Spleen (tissue), 11 donors: ENCODE data around the gene PARVG. TPM values are rescaled to one million over a fixed set of nuclear protein-coding genes. Genes with fewer than 3 reads are reported as not detected.

Experiments
- DNase-seq: peaks from one replicate; pipeline ENCODE4 v3.0.0-alpha.2; 2020
- H3K27ac ChIP-seq, 8 donors: fragments of 200-600 bp; sonication (generic) in 7 of 8; 1 replicate in 4 of 8; 2 replicates in 4 of 8; pipeline versions ENCODE4 v1.5.0 to v1.8.0; 2016 to 2021; ENCODE audit warnings: inconsistent platforms in 4 of 8, mild to moderate bottlenecking in 4 of 8, moderate library complexity in 1 of 8
- H3K27me3 ChIP-seq, 7 donors: fragments of 200-600 bp; sonication (generic) in 6 of 7; replicated peaks in 1 of 7; 1 replicate in 4 of 7; 2 replicates in 3 of 7; pipeline versions ENCODE4 v1.5.0 to v1.8.0; 2016 to 2021; ENCODE audit warnings: inconsistent platforms in 3 of 7, mild to moderate bottlenecking in 1 of 7
- H3K36me3 ChIP-seq, 6 donors: fragments of 200-600 bp; sonication (generic) in 5 of 6; 1 replicate in 4 of 6; 2 replicates in 2 of 6; pipeline versions ENCODE4 v1.5.0 to v1.8.0; 2016 to 2021; ENCODE audit warnings: inconsistent platforms in 2 of 6
- H3K4me1 ChIP-seq, 6 donors: fragments of 200-600 bp; sonication (generic) in 5 of 6; 1 replicate in 3 of 6; 2 replicates in 3 of 6; pipeline versions ENCODE4 v1.5.0 to v1.8.0; 2016 to 2021; ENCODE audit warnings: inconsistent platforms in 3 of 6
- H3K4me3 ChIP-seq, 8 donors: fragments of 200-600 bp; sonication (generic) in 7 of 8; 1 replicate in 4 of 8; 2 replicates in 4 of 8; pipeline versions ENCODE4 v1.5.0 to v1.8.0; 2016 to 2021; ENCODE audit warnings: inconsistent platforms in 4 of 8, mild to moderate bottlenecking in 4 of 8, moderate library complexity in 2 of 8
- H3K9me3 ChIP-seq, 8 donors: fragments of 200-600 bp; sonication (generic) in 7 of 8; 1 replicate in 4 of 8; 2 replicates in 4 of 8; pipeline versions ENCODE4 v1.5.0 to v1.8.0; 2016 to 2021; ENCODE audit warnings: inconsistent platforms in 4 of 8
- CTCF ChIP-seq, 11 experiments: fragments of 200-600 bp in 7 of 11; fragments of 450-650 bp in 4 of 11; sonication (generic) in 4 of 11; IDR thresholded peaks in 8 of 11; conservative IDR thresholded peaks in 3 of 11; 1 replicate in 7 of 11; 2 replicates in 4 of 11; pipeline versions ENCODE4 v1.4.0 to v1.8.0; 2016 to 2021; ENCODE audit warnings: antibody characterized with exemption in 11 of 11, inconsistent platforms in 4 of 11, mild to moderate bottlenecking in 1 of 11
- POLR2A ChIP-seq, 3 donors: fragments of 450-650 bp; IDR thresholded peaks; one replicate each; pipeline ENCODE4 v1.5.1; 2017; ENCODE audit warnings: antibody characterized with exemption in 3 of 3, mild to moderate bottlenecking in 1 of 3
- POLR2AphosphoS5 ChIP-seq, 3 donors: sonication (generic); formaldehyde crosslinking; IDR thresholded peaks; one replicate each; pipeline ENCODE4 v1.5.1; 2017; ENCODE audit warnings: antibody characterized with exemption in 3 of 3
- WGBS, 5 donors: extraction: QIAGEN DNeasy Blood & Tissue Kit in 3 of 5; methylation state at CpG; one replicate each; pipeline versions ENCODE4 v1.1.5 to v1.1.7; 2013 to 2018; 5-methylcytosine and 5-hydroxymethylcytosine counted together
- intact Hi-C: fragments of 100-400 bp; cut with DNase I; formaldehyde crosslinking; loops from one replicate; pipeline ENCODE4 v1.15.0; 2023; ENCODE audit warnings: low total_unique reads
- polyA plus RNA-seq, 3 donors: library from polyadenylated mRNA; stranded (reverse); fragments of 200-250 nt; gene quantifications; one replicate each; pipeline ENCODE4 v1.2.1, GENCODE V29; 2013
- total RNA-seq, 7 donors: library from RNA; depleted of rRNA in 3 of 7; stranded (reverse); fragments of >200 nt in 3 of 7; fragmentation: NEBNext Ultra II Directional in 4 of 7; extraction: Animal tissue kit (Norgen Biotek cat#: 25700) in 4 of 7; gene quantifications; one replicate each; pipeline versions ENCODE4 v1.1.0 to v1.2.1, GENCODE V29; 2016 to 2021
- donor health status: healthy with polysubstance abuse.
- donor health status: DM: no; HTN: no; CAD: no; lungs with moderate emphysema.
- donor health status: DM: no; HTN: no; CAD: no.
- donor health status: Bipolar disorder and iron deficiency.
- donor health status: healthy.
- donor health status: DM: no; HTN: no; CAD: no.
- donor health status: DM: yes; HTN: yes; CAD: no.

PARVG gene
- total and polyA plus RNA-seq, 10 donors = 118 to 226 (median 159) TPM

- no peak overlapping the region for H3K27ac ChIP-seq
- H3K36me3 ChIP-seq = peaks cover 0 to 62% (median 24%) of the 10 kb centered on the region in 6 donors
- H3K27me3 ChIP-seq = peaks cover 0 to 12% (median 0%) of the 10 kb centered on the region in 7 donors
- TF ChIP-seq CTCF (IDR thresholded peaks at IDR 0.05 in 8 of 11, conservative IDR thresholded peaks at IDR 0.05 in 3 of 11) (no peak), POLR2AphosphoS5 (IDR thresholded peaks at IDR 0.05) (no peak)
- intact Hi-C loops = no loop called here
- H3K4me1 ChIP-seq = peaks cover 0 to 52% (median 20%) of the 10 kb centered on the region in 6 donors
- no peak for DNase-seq
- peaks cover 0 to 20% (median 14%) of the 10 kb centered on the region in 8 donors for H3K9me3 ChIP-seq
- H3K4me3 ChIP-seq = no peak overlapping the region
- WGBS, 5 donors = 90 to 95% (median 93%) methylated on average over 10 to 16 of the region's 16 CpGs
Measured at GRCh38 chr22:44205516-44206329, 25.0 kb downstream of the PARVG start.

- 77 to 88% (median 86%) methylated on average over 9 of the region's 9 CpGs for WGBS, 5 donors
- intact Hi-C loops = no loop called here
- Histone ChIP-seq H3K4me1 (peaks cover 0 to 58% (median 20%) of the 10 kb centered on the region in 6 donors), H3K36me3 (peaks cover 0 to 56% (median 20%) of the 10 kb centered on the region in 6 donors), H3K27ac (no peak overlapping the region), H3K9me3 (peaks cover 0 to 20% (median 14%) of the 10 kb centered on the region in 8 donors), H3K27me3 (peaks cover 0 to 8% (median 0%) of the 10 kb centered on the region in 7 donors), H3K4me3 (no peak overlapping the region)
- no peak for TF ChIP-seq POLR2A (IDR thresholded peaks at IDR 0.05)
- TF ChIP-seq POLR2AphosphoS5 (IDR thresholded peaks at IDR 0.05) = no peak
- no peak for DNase-seq
Measured at GRCh38 chr22:44206330-44206645, 25.6 kb downstream of the PARVG start.

- Histone ChIP-seq H3K36me3 (peaks cover 0 to 52% (median 15%) of the 10 kb centered on the region in 6 donors), H3K27ac (no peak overlapping the region), H3K9me3 (peaks cover 0 to 20% (median 14%) of the 10 kb centered on the region in 8 donors), H3K4me1 (peaks cover 0 to 62% (median 20%) of the 10 kb centered on the region in 6 donors), H3K4me3 (no peak overlapping the region), H3K27me3 (peaks cover 0 to 3% (median 0%) of the 10 kb centered on the region in 7 donors)
- WGBS, 5 donors = 87 to 89% (median 89%) methylated on average over 5 to 8 of the region's 8 CpGs
- DNase-seq = no peak
- intact Hi-C loops = no loop called here
- peak in 1 of 3 donors; percentile 32 for TF ChIP-seq POLR2AphosphoS5 (IDR thresholded peaks at IDR 0.05)
- TF ChIP-seq CTCF (IDR thresholded peaks at IDR 0.05 in 8 of 11, conservative IDR thresholded peaks at IDR 0.05 in 3 of 11) = no peak
- no peak for TF ChIP-seq POLR2A (IDR thresholded peaks at IDR 0.05)
Measured at GRCh38 chr22:44206696-44207095, 26.0 kb downstream of the PARVG start.

GRCh38 chr22:44207173-44207980, 26.7 kb downstream of the PARVG start:
- Histone ChIP-seq H3K4me1 (peaks cover 0 to 69% (median 20%) of the 10 kb centered on the region in 6 donors), H3K36me3 (peaks cover 0 to 45% (median 12%) of the 10 kb centered on the region in 6 donors), H3K4me3 (no peak overlapping the region), H3K27me3 (no peaks in the 10 kb centered on the region), H3K27ac (no peak overlapping the region), H3K9me3 (peaks cover 0 to 20% (median 14%) of the 10 kb centered on the region in 8 donors)
- TF ChIP-seq POLR2A (IDR thresholded peaks at IDR 0.05) (no peak), CTCF (IDR thresholded peaks at IDR 0.05 in 8 of 11, conservative IDR thresholded peaks at IDR 0.05 in 3 of 11) (no peak), POLR2AphosphoS5 (IDR thresholded peaks at IDR 0.05) (peak in 1 of 3 donors; percentile 25)
- intact Hi-C loops = no loop called here
- DNase-seq = no peak
- WGBS, 5 donors = 82 to 91% (median 86%) methylated on average over 12 to 16 of the region's 16 CpGs
